HCT116 (cell line): ENCODE results near the gene IL1RAP. TPM values are rescaled to one million over a fixed set of nuclear protein-coding genes. Genes with fewer than 3 reads are reported as not detected.

ENCODE experiments used
- ATAC-seq: fragments of 200-7000 bp; cut with Tn5 transposase; 2 replicates; pipeline ENCODE4 v1.9.1; 2020; ENCODE audit warnings: mild to moderate bottlenecking, moderate library complexity
- BruUV-seq: library from RNA; stranded (reverse); fragments of 400-500 nt; replicated peaks from 2 replicates; lab custom pipeline; 2021; lab: Mats Ljungman, UMichigan
- CTCF ChIA-PET: fragments of 300-600 bp; sonication (Branson Sonifier 250); formaldehyde crosslinking; loops from one replicate; lab custom pipeline; 2021; ENCODE audit warnings: antibody characterized with exemption; lab: Charles Lee
- POLR2A ChIA-PET: fragments of 300-600, 350-600 bp; sonication (Branson Sonifier 250); formaldehyde crosslinking; loops from one replicate; lab custom pipeline; 2021; ENCODE audit warnings: antibody characterized with exemption; lab: Charles Lee
- RAD21 ChIA-PET, 2 experiments: fragments of 300-600 bp; sonication (Branson Sonifier 250); formaldehyde crosslinking; loops; one replicate each; lab custom pipeline; 2023; ENCODE audit warnings: low total read pairs in 2 of 2; ENCODE audit not compliant: uncharacterized antibody in 2 of 2, unreplicated experiment in 2 of 2, low non-redundant PET in 1 of 2; lab: Charles Lee
- DNase-seq: peaks from one replicate; pipeline ENCODE4 v3.0.0-alpha.2; 2010; ENCODE audit warnings: low read depth, low spot score
- H2AFZ ChIP-seq: fragments of 200-600 bp; shearing (Covaris generic), sonication (generic); 2 replicates; pipeline ENCODE4 v1.6.1; 2017; ENCODE audit warnings: low read depth, mixed run types, mixed read lengths, antibody characterized with exemption, low read length; ENCODE audit not compliant: poor library complexity, severe bottlenecking
- H3K27ac ChIP-seq: 2 replicates; pipeline ENCODE4 v1.5.1; 2012; ENCODE audit warnings: low read depth, low read length
- H3K27me3 ChIP-seq: fragments of 200-600 bp; sonication (generic); 2 replicates; pipeline ENCODE4 v1.6.1; 2016; ENCODE audit warnings: mixed run types, low read length, mixed read lengths; ENCODE audit not compliant: insufficient read depth
- H3K36me3 ChIP-seq, 2 experiments: fragments of 200-500 bp in 1 of 2; fragments of 200-600 bp in 1 of 2; sonication (Bioruptor generic) in 1 of 2; sonication (generic) in 1 of 2; 2 replicates each; pipeline versions ENCODE4 v1.5.1 to v1.6.1; 2014 to 2016; ENCODE audit warnings: low read length in 2 of 2, inconsistent platforms in 1 of 2, mixed read lengths in 1 of 2, mixed run types in 1 of 2; ENCODE audit not compliant: insufficient read depth in 2 of 2, control insufficient read depth in 1 of 2
- H3K4me1 ChIP-seq, 2 experiments: fragments of 200-600 bp in 1 of 2; sonication (generic) in 1 of 2; 2 replicates each; pipeline versions ENCODE4 v1.5.1 to v1.6.1; 2012 to 2017; ENCODE audit warnings: low read length in 2 of 2, inconsistent platforms in 1 of 2, mild to moderate bottlenecking in 1 of 2, mixed read lengths in 1 of 2, mixed run types in 1 of 2, moderate library complexity in 1 of 2; ENCODE audit not compliant: insufficient read depth in 2 of 2, control insufficient read depth in 1 of 2
- H3K4me2 ChIP-seq: fragments of 200-600 bp; sonication (generic); 2 replicates; pipeline ENCODE4 v1.6.1; 2017; ENCODE audit warnings: mixed run types, low read length, mixed read lengths
- H3K4me3 ChIP-seq, 2 experiments: fragments of 200-600 bp in 1 of 2; sonication (generic) in 1 of 2; replicated peaks in 1 of 2; 2 replicates each; pipeline ENCODE4 v1.5.1; 2011 to 2016; ENCODE audit warnings: low read length in 2 of 2, control low read depth in 1 of 2, low read depth in 1 of 2, mild to moderate bottlenecking in 1 of 2, mixed read lengths in 1 of 2, mixed run types in 1 of 2
- H3K79me2 ChIP-seq: fragments of 200-600 bp; sonication (generic); 2 replicates; pipeline ENCODE4 v1.6.1; 2017; ENCODE audit warnings: mild to moderate bottlenecking, mixed run types, low read length, moderate library complexity, mixed read lengths; ENCODE audit not compliant: insufficient read depth
- H3K9ac ChIP-seq: fragments of 200-600 bp; sonication (generic); 2 replicates; pipeline ENCODE4 v1.6.1; 2016; ENCODE audit warnings: low read length, mixed read lengths
- H3K9me2 ChIP-seq: fragments of 200-600 bp; sonication (generic), shearing (Covaris generic); 2 replicates; pipeline ENCODE4 v1.6.1; 2017; ENCODE audit warnings: mixed run types, mild to moderate bottlenecking, moderate library complexity; ENCODE audit not compliant: insufficient read depth
- H3K9me3 ChIP-seq, 2 experiments: fragments of 200-500 bp in 1 of 2; fragments of 200-600 bp in 1 of 2; sonication (Bioruptor generic) in 1 of 2; sonication (generic) in 1 of 2; 2 replicates each; pipeline ENCODE4 v1.6.1; 2014 to 2017; ENCODE audit warnings: low read length in 2 of 2, mixed read lengths in 2 of 2, inconsistent platforms in 1 of 2, low read depth in 1 of 2, mild to moderate bottlenecking in 1 of 2, mixed run types in 1 of 2, moderate library complexity in 1 of 2; ENCODE audit not compliant: control insufficient read depth in 1 of 2, insufficient read depth in 1 of 2
- H4K20me1 ChIP-seq: fragments of 200-600 bp; sonication (generic), shearing (Covaris generic); 2 replicates; pipeline ENCODE4 v1.6.1; 2017; ENCODE audit warnings: mixed run types, mild to moderate bottlenecking, moderate library complexity; ENCODE audit not compliant: insufficient read depth
- ATF3 ChIP-seq: IDR thresholded peaks from 2 replicates; pipeline ENCODE4 v1.6.1; 2012
- CEBPB ChIP-seq: IDR thresholded peaks from 2 replicates; pipeline ENCODE4 v1.6.1; 2012; ENCODE audit warnings: low read depth
- EGR1 ChIP-seq: IDR thresholded peaks from 2 replicates; pipeline ENCODE4 v1.6.1; 2012; ENCODE audit warnings: low read depth
- FOSL1 ChIP-seq: IDR thresholded peaks from 2 replicates; pipeline ENCODE4 v1.6.1; 2012; ENCODE audit warnings: low read depth
- MAX ChIP-seq: IDR thresholded peaks from 2 replicates; pipeline ENCODE4 v1.6.1; 2012
- SP1 ChIP-seq: IDR thresholded peaks from 2 replicates; pipeline ENCODE4 v1.6.1; 2012; ENCODE audit warnings: low read depth
- TCF7L2 ChIP-seq: IDR thresholded peaks from 2 replicates; pipeline ENCODE4 v1.7.0; 2011; ENCODE audit warnings: borderline replicate concordance, inconsistent platforms; ENCODE audit not compliant: insufficient read depth, insufficient read length; ENCODE audit errors: extremely low read depth
- YY1 ChIP-seq: IDR thresholded peaks from 2 replicates; pipeline ENCODE4 v1.6.1; 2011; ENCODE audit warnings: low read length, low read depth, moderate library complexity, mild to moderate bottlenecking; ENCODE audit not compliant: insufficient replicate concordance; ENCODE audit errors: extremely low read depth
- intact Hi-C: fragments of 100-400 bp; cut with micrococcal nuclease; formaldehyde crosslinking; loops from 2 replicates; pipeline ENCODE4 v1.10.0; 2022
- total RNA-seq: library from RNA; stranded (reverse); gene quantifications from one replicate; pipeline ENCODE4 v1.2.1, GENCODE V29; 2021; ENCODE audit not compliant: unreplicated experiment

Gene IL1RAP
- total RNA-seq, 1 experiment from 2014 or later, result 5.8 TPM

- no peak for TF ChIP-seq TCF7L2
Observed at GRCh38 chr3:190593075-190593474, 79.2 kb downstream of the IL1RAP start (continued).

GRCh38 chr3:190594171-190594570, 80.3 kb downstream of the IL1RAP start:
- H3K4me3 ChIP-seq, result no peak overlapping the region
- H3K4me1 ChIP-seq, result no peaks in the 10 kb centered on the region
- no peaks in the 10 kb centered on the region for H3K79me2 ChIP-seq
- H4K20me1 ChIP-seq, result no peaks in the 10 kb centered on the region
- RAD21 ChIA-PET, result no interaction called here
- H3K36me3 ChIP-seq, result no peaks in the 10 kb centered on the region
- intact Hi-C loops, result no loop called here
- H3K9ac ChIP-seq, result no peak overlapping the region
- POLR2A ChIA-PET, result no interaction called here
- H3K27ac ChIP-seq, result no peak overlapping the region
- CTCF ChIA-PET, result no interaction called here
- no peaks in the 10 kb centered on the region for H3K9me3 ChIP-seq
- no peak overlapping the region for H3K4me2 ChIP-seq
- no peak for ATAC-seq
- no peak overlapping the region for H2AFZ ChIP-seq
- BruUV-seq, result no TSS peak
- no peak for TF ChIP-seq SP1
- no peak for TF ChIP-seq ATF3
- TF ChIP-seq EGR1, result no peak
- TF ChIP-seq, all 23 proteins: peak for 0
- H3K27me3 ChIP-seq, result no peaks in the 10 kb centered on the region
- H3K9me2 ChIP-seq, result no peaks in the 10 kb centered on the region
- DNase-seq, result no peak

- Histone ChIP-seq H3K4me1 (no peaks in the 10 kb centered on the region), H3K27ac (no peak overlapping the region), H3K9ac (no peak overlapping the region), H3K4me2 (no peak overlapping the region), H3K9me3 (no peaks in the 10 kb centered on the region), H2AFZ (no peak overlapping the region), H3K4me3 (no peak overlapping the region), H4K20me1 (no peaks in the 10 kb centered on the region), H3K79me2 (no peaks in the 10 kb centered on the region), H3K27me3 (no peaks in the 10 kb centered on the region), H3K36me3 (no peaks in the 10 kb centered on the region), H3K9me2 (no peaks in the 10 kb centered on the region)
- POLR2A ChIA-PET, result no interaction called here
- RAD21 ChIA-PET, result no interaction called here
- ATAC-seq (no peak), DNase-seq (no peak)
- no TSS peak for BruUV-seq
- CTCF ChIA-PET, result no interaction called here
- TF ChIP-seq ATF3, result no peak
- no peak for TF ChIP-seq YY1
- TF ChIP-seq CEBPB, result no peak
- TF ChIP-seq SP1, result no peak
- no peak for TF ChIP-seq FOSL1
- TF ChIP-seq MAX, result no peak
- intact Hi-C loops, result no loop called here
Observed at GRCh38 chr3:190595179-190595795, 81.4 kb downstream of the IL1RAP start.
